Lower leg skin (tissue), 3 donors: Measurements from ENCODE around the gene WDR70.

Experiments
- POLR2A ChIP-seq, 2 donors: fragments of 450-650 bp; IDR thresholded peaks; one replicate each; pipeline ENCODE4 v1.6.1; 2016 to 2017; ENCODE audit warnings: antibody characterized with exemption in 2 of 2, mild to moderate bottlenecking in 1 of 2, moderate library complexity in 1 of 2
- TF ChIP-seq, protein P1 (sequence below), 3 donors: fragments of 450-650 bp; IDR thresholded peaks; one replicate each; pipeline ENCODE4 v1.5.1; 2016; ENCODE audit warnings: antibody characterized with exemption in 3 of 3, mild to moderate bottlenecking in 3 of 3, moderate library complexity in 2 of 3

GRCh38 chr5:37626266-37626665, 247.1 kb downstream of the WDR70 start:
- TF ChIP-seq, protein P1, sequence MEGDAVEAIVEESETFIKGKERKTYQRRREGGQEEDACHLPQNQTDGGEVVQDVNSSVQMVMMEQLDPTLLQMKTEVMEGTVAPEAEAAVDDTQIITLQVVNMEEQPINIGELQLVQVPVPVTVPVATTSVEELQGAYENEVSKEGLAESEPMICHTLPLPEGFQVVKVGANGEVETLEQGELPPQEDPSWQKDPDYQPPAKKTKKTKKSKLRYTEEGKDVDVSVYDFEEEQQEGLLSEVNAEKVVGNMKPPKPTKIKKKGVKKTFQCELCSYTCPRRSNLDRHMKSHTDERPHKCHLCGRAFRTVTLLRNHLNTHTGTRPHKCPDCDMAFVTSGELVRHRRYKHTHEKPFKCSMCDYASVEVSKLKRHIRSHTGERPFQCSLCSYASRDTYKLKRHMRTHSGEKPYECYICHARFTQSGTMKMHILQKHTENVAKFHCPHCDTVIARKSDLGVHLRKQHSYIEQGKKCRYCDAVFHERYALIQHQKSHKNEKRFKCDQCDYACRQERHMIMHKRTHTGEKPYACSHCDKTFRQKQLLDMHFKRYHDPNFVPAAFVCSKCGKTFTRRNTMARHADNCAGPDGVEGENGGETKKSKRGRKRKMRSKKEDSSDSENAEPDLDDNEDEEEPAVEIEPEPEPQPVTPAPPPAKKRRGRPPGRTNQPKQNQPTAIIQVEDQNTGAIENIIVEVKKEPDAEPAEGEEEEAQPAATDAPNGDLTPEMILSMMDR (IDR thresholded peaks at IDR 0.05), result no peak
- TF ChIP-seq POLR2A (IDR thresholded peaks at IDR 0.05), result no peak
